Activated T-cell treated with anti-CD3 and anti-CD28 coated beads, Interleukin-2, amount 50 U/mL, for 24 hours (primary cell): ENCODE measurements around the gene CFAP410.

Experiments
- DNase-seq: peaks from one replicate; pipeline ENCODE4 v3.0.0-alpha.2; 2020
- H3K27ac Mint-ChIP-seq: 2 replicates; pipeline ENCODE4 v1.8.0; 2020; ENCODE audit warnings: mild to moderate bottlenecking, mixed read lengths
- H3K27me3 Mint-ChIP-seq: 2 replicates; pipeline ENCODE4 v1.8.0; 2020; ENCODE audit warnings: mixed read lengths
- H3K36me3 Mint-ChIP-seq: 2 replicates; pipeline ENCODE4 v1.8.0; 2020; ENCODE audit warnings: low read depth, mixed read lengths
- H3K4me1 Mint-ChIP-seq: 2 replicates; pipeline ENCODE4 v1.8.0; 2020; ENCODE audit warnings: low read depth, mixed read lengths
- H3K4me3 Mint-ChIP-seq: 2 replicates; pipeline ENCODE4 v1.8.0; 2020; ENCODE audit warnings: mild to moderate bottlenecking, moderate library complexity, mixed read lengths
- H3K9me3 Mint-ChIP-seq: 2 replicates; pipeline ENCODE4 v1.8.0; 2020; ENCODE audit warnings: mixed read lengths

The CFAP410 gene

DNA sequence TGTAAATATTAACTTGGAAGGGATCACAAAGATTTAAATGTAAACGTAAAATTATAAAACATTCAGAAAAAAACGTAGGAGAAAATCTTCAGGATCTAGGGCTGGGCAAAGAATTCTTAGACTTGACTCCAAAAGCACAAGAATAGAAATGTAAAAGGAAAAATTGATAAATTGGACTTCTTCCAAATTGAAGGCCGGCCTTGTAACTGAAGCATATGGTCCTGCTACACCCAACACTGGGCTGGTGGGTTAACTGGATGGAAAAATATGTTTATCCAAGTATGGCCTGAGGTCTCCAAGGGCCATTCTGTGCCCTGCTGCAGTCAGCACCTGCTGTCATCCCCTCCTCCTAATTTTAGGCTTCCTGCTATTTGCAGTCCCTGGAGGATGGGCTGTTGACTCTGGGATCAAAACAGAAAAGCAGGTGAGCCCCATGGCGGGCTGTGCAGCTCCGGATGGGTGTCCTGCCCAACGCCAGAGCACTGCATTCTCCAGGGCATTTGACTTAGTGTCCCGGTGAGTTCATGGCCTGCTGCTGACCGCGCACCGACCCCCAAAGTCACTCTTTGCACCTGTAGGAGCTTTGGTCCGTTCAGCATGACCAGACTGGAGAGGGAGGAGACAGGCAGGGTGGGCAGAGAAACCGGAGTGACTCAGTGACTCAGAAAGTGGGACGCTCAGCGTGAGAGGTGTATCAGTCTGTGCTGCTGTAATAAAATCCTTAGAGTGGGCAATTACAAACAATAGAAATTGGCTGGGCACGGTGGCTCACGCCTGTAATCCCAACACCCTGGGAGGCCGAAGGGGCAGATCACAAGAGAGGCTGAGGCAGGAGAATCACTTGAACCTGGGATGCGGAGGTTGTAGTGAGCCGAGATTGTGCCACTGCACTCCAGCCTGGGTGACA, 59.6 kb downstream of the CFAP410 start:
- Mint-ChIP-seq H3K27me3 (no peaks in the 10 kb centered on the region), H3K36me3 (no peaks in the 10 kb centered on the region)

More for the DNA sequence above, 59.6 kb downstream of the CFAP410 start:
- no peak overlapping the region for H3K4me3 Mint-ChIP-seq
- H3K9me3 Mint-ChIP-seq: no peaks in the 10 kb centered on the region
- H3K4me1 Mint-ChIP-seq: no peaks in the 10 kb centered on the region
- H3K27ac Mint-ChIP-seq: no peak overlapping the region
- no peak for DNase-seq
